Thoracic aorta (tissue), 2 donors: ENCODE results near the gene JUNB. TPM values are rescaled to one million over a fixed set of nuclear protein-coding genes. Genes with fewer than 3 reads are reported as not detected.

ENCODE experiments used
- ATAC-seq: fragments of 150-250 bp; one replicate; pipeline ENCODE4 v1.8.0; 2017; ENCODE audit warnings: low read depth; ENCODE audit not compliant: insufficient number of reproducible peaks, low FRiP score
- DNase-seq: peaks from one replicate; pipeline ENCODE4 v3.0.0-alpha.2; 2020; ENCODE audit warnings: low spot score
- H3K27ac ChIP-seq, 2 donors: fragments of 200-600 bp; sonication (generic); 1 replicate in 1 of 2; 2 replicates in 1 of 2; pipeline ENCODE4 v1.5.1; 2016; ENCODE audit warnings: mild to moderate bottlenecking in 2 of 2, moderate library complexity in 2 of 2
- H3K27me3 ChIP-seq: fragments of 200-600 bp; sonication (generic); replicated peaks from 2 replicates; pipeline ENCODE4 v1.6.0; 2016; ENCODE audit warnings: mild to moderate bottlenecking; ENCODE audit not compliant: insufficient read depth
- H3K36me3 ChIP-seq: fragments of 200-600 bp; sonication (generic); one replicate; pipeline ENCODE4 v1.5.1; 2016
- H3K4me1 ChIP-seq, 2 donors: fragments of 200-600 bp; sonication (generic); 1 replicate in 1 of 2; 2 replicates in 1 of 2; pipeline versions ENCODE4 v1.5.1 to v1.6.0; 2016; ENCODE audit warnings: low read depth in 2 of 2, mild to moderate bottlenecking in 1 of 2; ENCODE audit not compliant: control insufficient read depth in 1 of 2
- H3K4me3 ChIP-seq: fragments of 200-600 bp; sonication (generic); 2 replicates; pipeline ENCODE4 v1.5.1; 2016; ENCODE audit warnings: mild to moderate bottlenecking
- H3K9me3 ChIP-seq: fragments of 200-600 bp; sonication (generic); 2 replicates; pipeline ENCODE4 v1.5.1; 2016
- CTCF ChIP-seq: fragments of 200-600 bp; sonication (generic); IDR thresholded peaks from one replicate; pipeline ENCODE4 v1.5.1; 2019; ENCODE audit warnings: antibody characterized with exemption
- total RNA-seq, 2 donors: library from RNA; depleted of rRNA; stranded (reverse); fragments of >200 nt; gene quantifications; one replicate each; pipeline versions ENCODE4 v1.1.0 to v1.2.3, GENCODE V29; 2016

The JUNB gene
- total RNA-seq, 2 donors from 2014 or later, result 698 to 2,087 TPM

DNA sequence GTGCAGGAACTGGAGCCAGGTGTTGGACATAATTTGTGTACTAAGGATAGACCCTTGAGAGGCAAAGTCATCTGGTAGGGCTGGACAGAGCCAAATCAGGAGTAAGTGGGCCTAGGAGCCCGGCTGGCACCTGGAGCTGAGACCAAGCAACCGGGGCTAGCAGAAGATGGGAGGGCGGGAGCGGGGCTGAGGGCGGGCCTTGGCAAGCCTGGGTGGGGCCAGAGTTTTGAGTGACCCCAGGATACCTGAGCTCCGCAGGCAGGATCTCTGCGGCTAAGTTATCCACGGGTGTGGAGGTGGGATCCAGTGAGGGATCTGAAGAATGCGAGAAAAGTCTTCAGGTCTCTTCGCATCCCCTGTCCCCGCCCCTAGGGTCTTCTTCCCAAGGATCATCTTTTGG, 24.1 kb upstream of the JUNB start:
- Histone ChIP-seq H3K9me3 (no peaks in the 10 kb centered on the region), H3K36me3 (peaks cover 22% of the 10 kb centered on the region), H3K4me1 (peaks cover 0 to 12% of the 10 kb centered on the region in 2 donors), H3K4me3 (no peak overlapping the region), H3K27me3 (no peaks in the 10 kb centered on the region), H3K27ac (no peak overlapping the region)
- DNase-seq (no peak), ATAC-seq (no peak)
- TF ChIP-seq CTCF, result no peak

GRCh38 chr19:12767666-12768065, 23.6 kb upstream of the JUNB start:
- ATAC-seq, result no peak
- no peak for DNase-seq
- Histone ChIP-seq H3K9me3 (no peaks in the 10 kb centered on the region), H3K27ac (no peak overlapping the region), H3K4me1 (peaks cover 0 to 17% of the 10 kb centered on the region in 2 donors), H3K4me3 (no peak overlapping the region), H3K27me3 (no peaks in the 10 kb centered on the region), H3K36me3 (peaks cover 22% of the 10 kb centered on the region)
- TF ChIP-seq CTCF, result no peak

- no peaks in the 10 kb centered on the region for H3K27me3 ChIP-seq
- peaks cover 12% of the 10 kb centered on the region for H3K36me3 ChIP-seq
- no peak overlapping the region for H3K27ac ChIP-seq
- H3K4me1 ChIP-seq, result peaks cover 4 to 37% of the 10 kb centered on the region in 2 donors
- H3K4me3 ChIP-seq, result no peak overlapping the region
- DNase-seq (no peak), ATAC-seq (no peak)
- no peak for TF ChIP-seq CTCF
- H3K9me3 ChIP-seq, result no peaks in the 10 kb centered on the region
Measured at GRCh38 chr19:12769689-12770088, 21.6 kb upstream of the JUNB start.

DNA sequence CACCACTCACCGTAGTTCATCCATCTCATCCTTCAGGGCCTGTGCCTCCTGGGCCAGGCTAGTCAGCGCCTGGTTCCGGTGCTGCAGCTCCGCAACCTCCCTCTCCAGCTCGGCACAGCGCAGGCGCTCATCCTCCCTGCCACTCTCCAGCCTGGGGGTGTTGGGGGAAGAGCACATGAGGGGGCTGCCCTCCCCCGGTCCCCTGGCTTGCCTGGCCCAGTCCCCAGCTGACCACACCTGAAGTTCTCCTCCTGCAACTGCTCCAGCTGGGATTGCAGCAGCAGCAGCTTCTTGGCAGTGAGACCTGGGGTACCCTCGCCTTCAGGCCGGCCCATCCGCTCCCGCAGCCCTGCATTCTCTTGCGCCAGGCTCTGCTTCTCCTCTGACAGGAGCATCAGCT, 20.4 kb upstream of the JUNB start:
- H3K9me3 ChIP-seq, result no peaks in the 10 kb centered on the region
- ATAC-seq (no peak), DNase-seq (no peak)
- peaks cover 4 to 42% of the 10 kb centered on the region in 2 donors for H3K4me1 ChIP-seq
- no peak overlapping the region for H3K4me3 ChIP-seq
- H3K27me3 ChIP-seq, result no peaks in the 10 kb centered on the region
- no peak overlapping the region for H3K27ac ChIP-seq
- TF ChIP-seq CTCF, result no peak
- peaks cover 10% of the 10 kb centered on the region for H3K36me3 ChIP-seq

DNA sequence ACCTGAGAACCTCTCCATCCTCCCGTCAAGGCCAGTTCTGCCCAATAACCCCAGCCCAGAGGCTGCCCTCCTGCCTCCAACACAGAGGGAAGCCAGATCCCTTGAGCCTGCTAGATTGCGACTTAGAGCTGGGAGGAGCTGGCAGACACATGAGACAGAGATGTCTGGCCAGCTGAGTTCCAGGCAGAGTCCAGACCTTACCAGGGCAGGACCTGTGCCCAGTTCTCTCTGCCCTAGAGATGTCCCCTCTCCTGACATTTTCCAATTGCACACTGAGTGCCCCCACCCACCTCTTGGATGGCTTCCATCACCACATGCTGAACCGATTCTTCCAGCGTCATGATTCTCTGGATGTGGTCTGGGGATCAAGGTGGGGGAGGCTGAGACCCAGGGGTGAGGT, 19.0 kb upstream of the JUNB start:
- no peaks in the 10 kb centered on the region for H3K9me3 ChIP-seq
- H3K4me3 ChIP-seq, result no peak overlapping the region
- no peak for TF ChIP-seq CTCF
- H3K27ac ChIP-seq, result peak overlapping the region; percentile 83 to 84
- H3K27me3 ChIP-seq, result no peaks in the 10 kb centered on the region
- DNase-seq (no peak), ATAC-seq (no peak)
- peaks cover 9% of the 10 kb centered on the region for H3K36me3 ChIP-seq
- peaks cover 5 to 45% of the 10 kb centered on the region in 2 donors for H3K4me1 ChIP-seq
